HEK293 (cell line): ENCODE data around the gene RBM4.

Experiments
- CTCF ChIA-PET: fragments of 350-600 bp; formaldehyde crosslinking; extraction: SDS; loops from one replicate; lab custom pipeline; 2021; ENCODE audit warnings: antibody characterized with exemption; lab: Yijun Ruan, JAX
- POLR2A ChIA-PET: fragments of 300-600 bp; formaldehyde crosslinking; extraction: SDS; loops from one replicate; lab custom pipeline; 2020; ENCODE audit warnings: antibody characterized with exemption, inconsistent platforms; lab: Yijun Ruan, JAX
- H3K27ac ChIP-seq: fragments of 200-500 bp; sonication (Bioruptor generic); 2 replicates; pipeline ENCODE4 v1.5.1; 2014; ENCODE audit warnings: low read depth, low read length, control low read depth, inconsistent platforms; ENCODE audit errors: extremely low read depth
- H3K36me3 ChIP-seq, 2 experiments: fragments of 200-500 bp in 1 of 2; sonication (Bioruptor generic) in 1 of 2; 1 replicate in 1 of 2; 2 replicates in 1 of 2; pipeline ENCODE4 v1.5.1; 2014 to 2017; ENCODE audit warnings: inconsistent platforms in 2 of 2, low read length in 2 of 2; ENCODE audit not compliant: control insufficient read depth in 2 of 2, insufficient read depth in 1 of 2
- H3K4me1 ChIP-seq: fragments of 200-500 bp; sonication (Bioruptor generic); 2 replicates; pipeline ENCODE4 v1.5.1; 2014; ENCODE audit warnings: mild to moderate bottlenecking, low read length, inconsistent platforms; ENCODE audit not compliant: control insufficient read depth, insufficient read depth
- H3K4me3 ChIP-seq: 2 replicates; pipeline ENCODE4 v1.5.1; 2011; ENCODE audit warnings: low read depth, mild to moderate bottlenecking, control low read depth, low read length, moderate library complexity
- H3K9me3 ChIP-seq: fragments of 200-500 bp; sonication (Bioruptor generic); 2 replicates; pipeline ENCODE4 v1.5.1; 2014; ENCODE audit warnings: low read depth, low read length, inconsistent platforms; ENCODE audit not compliant: control insufficient read depth, insufficient read depth
- EGR2 ChIP-seq: fragments of 450-650 bp; formaldehyde crosslinking; IDR thresholded peaks from 2 replicates; pipeline ENCODE4 v1.5.1; 2016; ENCODE audit warnings: low read depth, missing biosample characterization, missing genetic modification characterization
- FEZF1 ChIP-seq: fragments of 450-650 bp; formaldehyde crosslinking; IDR thresholded peaks from 2 replicates; pipeline ENCODE4 v1.5.1; 2016; ENCODE audit warnings: missing biosample characterization, missing genetic modification characterization
- KLF1 ChIP-seq: fragments of 450-650 bp; formaldehyde crosslinking; IDR thresholded peaks from 2 replicates; pipeline ENCODE4 v1.5.1; 2016; ENCODE audit warnings: missing biosample characterization, missing genetic modification characterization
- PRDM1 ChIP-seq: fragments of 450-650 bp; formaldehyde crosslinking; IDR thresholded peaks from 2 replicates; pipeline ENCODE4; 2016; ENCODE audit warnings: missing biosample characterization, missing genetic modification characterization
- REPIN1 ChIP-seq: fragments of 450-650 bp; formaldehyde crosslinking; IDR thresholded peaks from 2 replicates; pipeline ENCODE4 v1.5.1; 2017; ENCODE audit warnings: missing biosample characterization, missing genetic modification characterization, low read depth
- ZBTB10 ChIP-seq: fragments of 450-650 bp; formaldehyde crosslinking; IDR thresholded peaks from 2 replicates; pipeline ENCODE4 v1.5.1; 2016; ENCODE audit warnings: missing biosample characterization, missing genetic modification characterization
- ZBTB26 ChIP-seq: fragments of 450-650 bp; formaldehyde crosslinking; optimal IDR thresholded peaks from 2 replicates; pipeline ENCODE3; 2016; ENCODE audit warnings: missing biosample characterization, mild to moderate bottlenecking, missing genetic modification characterization
- ZEB2 ChIP-seq: fragments of 450-650 bp; formaldehyde crosslinking; IDR thresholded peaks from 2 replicates; pipeline ENCODE4 v1.5.1; 2016; ENCODE audit warnings: missing biosample characterization, missing genetic modification characterization
- ZNF10 ChIP-seq: fragments of 450-650 bp; formaldehyde crosslinking; IDR thresholded peaks from 2 replicates; pipeline ENCODE4 v1.5.1; 2017; ENCODE audit warnings: missing biosample characterization, missing genetic modification characterization
- ZNF18 ChIP-seq: fragments of 450-650 bp; formaldehyde crosslinking; IDR thresholded peaks from 2 replicates; pipeline ENCODE4 v1.5.1; 2016; ENCODE audit warnings: missing biosample characterization, missing genetic modification characterization
- ZNF2 ChIP-seq: fragments of 450-650 bp; formaldehyde crosslinking; IDR thresholded peaks from 2 replicates; pipeline ENCODE4 v1.5.1; 2016; ENCODE audit warnings: missing biosample characterization, missing genetic modification characterization
- ZNF211 ChIP-seq: fragments of 450-650 bp; formaldehyde crosslinking; IDR thresholded peaks from 2 replicates; pipeline ENCODE4 v1.5.1; 2016; ENCODE audit warnings: low read depth, missing biosample characterization, missing genetic modification characterization
- ZNF214 ChIP-seq: fragments of 450-650 bp; formaldehyde crosslinking; IDR thresholded peaks from 2 replicates; pipeline ENCODE4 v1.5.1; 2017; ENCODE audit warnings: missing biosample characterization, mild to moderate bottlenecking, missing genetic modification characterization, borderline replicate concordance
- ZNF248 ChIP-seq: fragments of 450-650 bp; formaldehyde crosslinking; IDR thresholded peaks from 2 replicates; pipeline ENCODE4 v1.5.1; 2017; ENCODE audit warnings: missing biosample characterization, missing genetic modification characterization
- ZNF404 ChIP-seq: fragments of 450-650 bp; formaldehyde crosslinking; IDR thresholded peaks from 2 replicates; pipeline ENCODE4 v1.5.1; 2017; ENCODE audit warnings: missing biosample characterization, missing genetic modification characterization
- ZNF433 ChIP-seq: fragments of 450-650 bp; formaldehyde crosslinking; IDR thresholded peaks from 2 replicates; pipeline ENCODE4 v1.5.1; 2016; ENCODE audit warnings: missing biosample characterization, missing genetic modification characterization, low read depth
- ZNF610 ChIP-seq: fragments of 450-650 bp; formaldehyde crosslinking; IDR thresholded peaks from 2 replicates; pipeline ENCODE4 v1.5.1; 2016; ENCODE audit warnings: missing biosample characterization, missing genetic modification characterization, borderline replicate concordance
- ZNF623 ChIP-seq: fragments of 450-650 bp; formaldehyde crosslinking; IDR thresholded peaks from 2 replicates; pipeline ENCODE4 v1.5.1; 2016; ENCODE audit warnings: missing biosample characterization, missing genetic modification characterization
- ZNF629 ChIP-seq: fragments of 450-650 bp; formaldehyde crosslinking; IDR thresholded peaks from 2 replicates; pipeline ENCODE4 v1.5.1; 2017; ENCODE audit warnings: missing biosample characterization, missing genetic modification characterization
- ZNF76 ChIP-seq: fragments of 450-650 bp; formaldehyde crosslinking; IDR thresholded peaks from 2 replicates; pipeline ENCODE4; 2016; ENCODE audit warnings: low read depth, missing biosample characterization, missing genetic modification characterization, borderline replicate concordance
- ZSCAN30 ChIP-seq: fragments of 450-650 bp; IDR thresholded peaks from 2 replicates; pipeline ENCODE4 v1.5.1; 2018; ENCODE audit warnings: missing biosample characterization, mild to moderate bottlenecking, missing genetic modification characterization, moderate library complexity

RBM4 gene

GRCh38 chr11:66685276-66686099, 47.0 kb downstream of the RBM4 start (continued):
- TF ChIP-seq ZNF18 (tag by site-specific recombination): no peak
- no peak for TF ChIP-seq ZNF2
- TF ChIP-seq ZNF433 (tag by site-specific recombination): no peak
- TF ChIP-seq ZBTB10 (tag by site-specific recombination): no peak
- TF ChIP-seq PRDM1 (tag by site-specific recombination): no peak
- TF ChIP-seq ZNF404 (tag by site-specific recombination): no peak
- TF ChIP-seq ZNF248 (tag by site-specific recombination): no peak
- no peak for TF ChIP-seq EGR2 (tag by site-specific recombination)
- TF ChIP-seq ZNF211 (tag by site-specific recombination): no peak
- no peak for TF ChIP-seq KLF1 (tag by site-specific recombination)

- no peaks in the 10 kb centered on the region for H3K4me1 ChIP-seq
- no peak overlapping the region for H3K4me3 ChIP-seq
- ChIA-PET CTCF (interaction anchor here (0.5 to 1.0 kb wide), 2 partner anchors 146 to 289 kb away, joined by 3 to 4 read pairs; partner anchors contain the start of gene C11orf86), POLR2A (interaction anchor here (1.2 kb wide), 1 partner anchor 48 kb away, joined by 3 read pairs; the partner anchor contains the start of gene RBM4)
- no peak for TF ChIP-seq REPIN1
- no peak for TF ChIP-seq ZEB2 (tag by site-specific recombination)
- TF ChIP-seq ZNF623 (tag by site-specific recombination): no peak
- no peak for TF ChIP-seq ZBTB26 (tag by site-specific recombination)
- TF ChIP-seq ZNF76 (tag by site-specific recombination): no peak
- no peak for TF ChIP-seq ZNF629 (tag by site-specific recombination)
- no peak for TF ChIP-seq ZNF214 (tag by site-specific recombination)
- TF ChIP-seq FEZF1: no peak
- no peak for TF ChIP-seq ZSCAN30 (tag by site-specific recombination)
- TF ChIP-seq ZNF610: no peak
- TF ChIP-seq ZNF10 (tag by site-specific recombination): no peak
- H3K36me3 ChIP-seq: peaks cover 0 to 63% of the 10 kb centered on the region in 2 experiments; a peak in 1 of 3 replicates
- no peaks in the 10 kb centered on the region for H3K9me3 ChIP-seq
- no peak overlapping the region for H3K27ac ChIP-seq
Measured at GRCh38 chr11:66686100-66686785, 47.7 kb downstream of the RBM4 start.
